Neural progenitor cell (in vitro differentiated cells): ENCODE results near the gene RIC8B.

Experiments used
- CTCF ChIP-seq: fragments of 200-600 bp; sonication (generic); IDR thresholded peaks from 2 replicates; pipeline ENCODE4 v1.5.1; 2017; ENCODE audit warnings: antibody characterized with exemption, mild to moderate bottlenecking
- EZH2 ChIP-seq: fragments of 200-600 bp; sonication (generic); IDR thresholded peaks from 2 replicates; pipeline ENCODE4 v1.6.1; 2017; ENCODE audit warnings: antibody characterized with exemption, mild to moderate bottlenecking, moderate library complexity

- TF ChIP-seq EZH2 (no peak), CTCF (no peak)
Observed at GRCh38 chr12:106815741-106816140, 41.3 kb downstream of the RIC8B start.
